ENCODE data around the gene FARP1.

DNA sequence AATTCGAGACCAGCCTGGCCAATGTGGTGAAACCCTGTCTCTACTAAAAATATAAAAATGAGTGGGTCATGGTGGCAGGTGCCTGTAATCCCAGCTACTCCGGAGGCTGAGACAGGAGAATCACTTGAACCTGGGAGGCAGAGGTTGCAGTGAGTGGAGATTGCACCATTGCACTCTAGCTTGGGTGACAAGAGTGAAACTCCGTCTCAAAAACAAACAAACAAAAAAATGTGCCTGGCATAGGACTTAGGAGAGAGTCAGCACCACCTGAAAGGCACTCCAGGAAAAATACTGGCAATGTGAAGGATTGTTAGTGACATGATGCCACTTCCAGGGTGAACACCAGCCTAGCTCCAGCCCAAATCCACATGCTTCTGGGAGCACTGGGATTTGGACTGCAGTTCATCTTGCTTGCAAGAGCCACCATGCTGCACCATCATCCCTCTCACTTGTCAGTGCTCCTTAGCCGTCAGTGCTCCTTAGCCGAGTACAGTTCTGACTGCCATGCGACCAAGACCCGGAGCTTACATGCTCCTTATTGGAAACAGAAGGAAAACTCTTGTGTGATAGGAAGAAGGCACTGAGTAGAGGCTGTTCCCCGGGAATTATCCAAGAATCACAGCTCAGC lies 179.3 kb downstream of the FARP1 start:
- TF ChIP-seq, protein P1, sequence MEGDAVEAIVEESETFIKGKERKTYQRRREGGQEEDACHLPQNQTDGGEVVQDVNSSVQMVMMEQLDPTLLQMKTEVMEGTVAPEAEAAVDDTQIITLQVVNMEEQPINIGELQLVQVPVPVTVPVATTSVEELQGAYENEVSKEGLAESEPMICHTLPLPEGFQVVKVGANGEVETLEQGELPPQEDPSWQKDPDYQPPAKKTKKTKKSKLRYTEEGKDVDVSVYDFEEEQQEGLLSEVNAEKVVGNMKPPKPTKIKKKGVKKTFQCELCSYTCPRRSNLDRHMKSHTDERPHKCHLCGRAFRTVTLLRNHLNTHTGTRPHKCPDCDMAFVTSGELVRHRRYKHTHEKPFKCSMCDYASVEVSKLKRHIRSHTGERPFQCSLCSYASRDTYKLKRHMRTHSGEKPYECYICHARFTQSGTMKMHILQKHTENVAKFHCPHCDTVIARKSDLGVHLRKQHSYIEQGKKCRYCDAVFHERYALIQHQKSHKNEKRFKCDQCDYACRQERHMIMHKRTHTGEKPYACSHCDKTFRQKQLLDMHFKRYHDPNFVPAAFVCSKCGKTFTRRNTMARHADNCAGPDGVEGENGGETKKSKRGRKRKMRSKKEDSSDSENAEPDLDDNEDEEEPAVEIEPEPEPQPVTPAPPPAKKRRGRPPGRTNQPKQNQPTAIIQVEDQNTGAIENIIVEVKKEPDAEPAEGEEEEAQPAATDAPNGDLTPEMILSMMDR (IDR thresholded peaks at IDR 0.05), result no peak
- no peak for TF ChIP-seq ZNF138 (CRISPR knock-in tag; conservative IDR thresholded peaks at IDR 0.05)
- TF ChIP-seq, protein P2, sequence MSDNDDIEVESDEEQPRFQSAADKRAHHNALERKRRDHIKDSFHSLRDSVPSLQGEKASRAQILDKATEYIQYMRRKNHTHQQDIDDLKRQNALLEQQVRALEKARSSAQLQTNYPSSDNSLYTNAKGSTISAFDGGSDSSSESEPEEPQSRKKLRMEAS (CRISPR knock-in tag; IDR thresholded peaks at IDR 0.05), result no peak
- TF ChIP-seq, protein P3, sequence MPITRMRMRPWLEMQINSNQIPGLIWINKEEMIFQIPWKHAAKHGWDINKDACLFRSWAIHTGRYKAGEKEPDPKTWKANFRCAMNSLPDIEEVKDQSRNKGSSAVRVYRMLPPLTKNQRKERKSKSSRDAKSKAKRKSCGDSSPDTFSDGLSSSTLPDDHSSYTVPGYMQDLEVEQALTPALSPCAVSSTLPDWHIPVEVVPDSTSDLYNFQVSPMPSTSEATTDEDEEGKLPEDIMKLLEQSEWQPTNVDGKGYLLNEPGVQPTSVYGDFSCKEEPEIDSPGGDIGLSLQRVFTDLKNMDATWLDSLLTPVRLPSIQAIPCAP (CRISPR knock-in tag; IDR thresholded peaks at IDR 0.05), result no peak
- no peak for TF ChIP-seq NFE2L1 (CRISPR knock-in tag; IDR thresholded peaks at IDR 0.05)
- TF ChIP-seq, protein P4, sequence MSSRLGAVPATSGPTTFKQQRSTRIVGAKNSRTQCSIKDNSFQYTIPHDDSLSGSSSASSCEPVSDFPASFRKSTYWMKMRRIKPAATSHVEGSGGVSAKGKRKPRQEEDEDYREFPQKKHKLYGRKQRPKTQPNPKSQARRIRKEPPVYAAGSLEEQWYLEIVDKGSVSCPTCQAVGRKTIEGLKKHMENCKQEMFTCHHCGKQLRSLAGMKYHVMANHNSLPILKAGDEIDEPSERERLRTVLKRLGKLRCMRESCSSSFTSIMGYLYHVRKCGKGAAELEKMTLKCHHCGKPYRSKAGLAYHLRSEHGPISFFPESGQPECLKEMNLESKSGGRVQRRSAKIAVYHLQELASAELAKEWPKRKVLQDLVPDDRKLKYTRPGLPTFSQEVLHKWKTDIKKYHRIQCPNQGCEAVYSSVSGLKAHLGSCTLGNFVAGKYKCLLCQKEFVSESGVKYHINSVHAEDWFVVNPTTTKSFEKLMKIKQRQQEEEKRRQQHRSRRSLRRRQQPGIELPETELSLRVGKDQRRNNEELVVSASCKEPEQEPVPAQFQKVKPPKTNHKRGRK (CRISPR knock-in tag; IDR thresholded peaks at IDR 0.05; ENCODE audit: borderline replicate concordance), result no peak
- TF ChIP-seq CREB1 (CRISPR knock-in tag; IDR thresholded peaks at IDR 0.05), result no peak
- no peak for TF ChIP-seq ZNF232 (CRISPR knock-in tag; IDR thresholded peaks at IDR 0.05)
- TF ChIP-seq GABPB1 (CRISPR knock-in tag; IDR thresholded peaks at IDR 0.05), result no peak
- TF ChIP-seq, protein P5, sequence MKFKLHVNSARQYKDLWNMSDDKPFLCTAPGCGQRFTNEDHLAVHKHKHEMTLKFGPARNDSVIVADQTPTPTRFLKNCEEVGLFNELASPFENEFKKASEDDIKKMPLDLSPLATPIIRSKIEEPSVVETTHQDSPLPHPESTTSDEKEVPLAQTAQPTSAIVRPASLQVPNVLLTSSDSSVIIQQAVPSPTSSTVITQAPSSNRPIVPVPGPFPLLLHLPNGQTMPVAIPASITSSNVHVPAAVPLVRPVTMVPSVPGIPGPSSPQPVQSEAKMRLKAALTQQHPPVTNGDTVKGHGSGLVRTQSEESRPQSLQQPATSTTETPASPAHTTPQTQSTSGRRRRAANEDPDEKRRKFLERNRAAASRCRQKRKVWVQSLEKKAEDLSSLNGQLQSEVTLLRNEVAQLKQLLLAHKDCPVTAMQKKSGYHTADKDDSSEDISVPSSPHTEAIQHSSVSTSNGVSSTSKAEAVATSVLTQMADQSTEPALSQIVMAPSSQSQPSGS (CRISPR knock-in tag; IDR thresholded peaks at IDR 0.05; ENCODE audit: borderline replicate concordance, low read depth), result no peak
- TF ChIP-seq, protein P6, sequence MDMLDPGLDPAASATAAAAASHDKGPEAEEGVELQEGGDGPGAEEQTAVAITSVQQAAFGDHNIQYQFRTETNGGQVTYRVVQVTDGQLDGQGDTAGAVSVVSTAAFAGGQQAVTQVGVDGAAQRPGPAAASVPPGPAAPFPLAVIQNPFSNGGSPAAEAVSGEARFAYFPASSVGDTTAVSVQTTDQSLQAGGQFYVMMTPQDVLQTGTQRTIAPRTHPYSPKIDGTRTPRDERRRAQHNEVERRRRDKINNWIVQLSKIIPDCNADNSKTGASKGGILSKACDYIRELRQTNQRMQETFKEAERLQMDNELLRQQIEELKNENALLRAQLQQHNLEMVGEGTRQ (CRISPR knock-in tag; IDR thresholded peaks at IDR 0.05), result no peak
- TF ChIP-seq, protein P7, sequence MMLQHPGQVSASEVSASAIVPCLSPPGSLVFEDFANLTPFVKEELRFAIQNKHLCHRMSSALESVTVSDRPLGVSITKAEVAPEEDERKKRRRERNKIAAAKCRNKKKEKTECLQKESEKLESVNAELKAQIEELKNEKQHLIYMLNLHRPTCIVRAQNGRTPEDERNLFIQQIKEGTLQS (CRISPR knock-in tag; conservative IDR thresholded peaks at IDR 0.05), result no peak

Data from WTC11 (cell line).